GM13977 (cell line): ENCODE data around the gene KIAA0930.

Experiments used
- DNase-seq: peaks from one replicate; pipeline ENCODE4 v3.0.0; 2012; ENCODE audit warnings: low spot score
- CTCF ChIP-seq: IDR thresholded peaks from 2 replicates; pipeline ENCODE4 v1.5.1; 2012; ENCODE audit warnings: mild to moderate bottlenecking, control low read depth; ENCODE audit not compliant: insufficient read depth; ENCODE audit errors: extremely low read depth, missing control alignments
- in situ Hi-C: fragments of 300-500 bp; cut with MboI; formaldehyde crosslinking; loops from one replicate; pipeline ENCODE4 v1.12.0; 2022; ENCODE audit warnings: low sequenced_read_pairs, low pct_unique_long_range_greater_than_20kb, mixed read lengths, inconsistent platforms; ENCODE audit not compliant: unreplicated experiment

The KIAA0930 gene

GRCh38 chr22:45270095-45271020 is 29.7 kb upstream of the KIAA0930 start:
- TF ChIP-seq CTCF = no peak
- DNase-seq = no peak
- in situ Hi-C loops = loop anchor here (10.0 kb wide), 1 partner anchor 164 kb away; no protein-coding TSS in a partner anchor

GRCh38 chr22:45268958-45269844 is 28.5 kb upstream of the KIAA0930 start:
- TF ChIP-seq CTCF = peak; percentile 94
- in situ Hi-C loops = no loop called here
- DNase-seq = peak; percentile 92

- in situ Hi-C loops = no loop called here
- DNase-seq = no peak
- no peak for TF ChIP-seq CTCF
Measured at GRCh38 chr22:45268167-45268957, 27.7 kb upstream of the KIAA0930 start.

- in situ Hi-C loops = no loop called here
- no peak for TF ChIP-seq CTCF
- no peak for DNase-seq
Measured at GRCh38 chr22:45265535-45265934, 24.8 kb upstream of the KIAA0930 start.

GRCh38 chr22:45263463-45264269 is 23.0 kb upstream of the KIAA0930 start:
- DNase-seq = peak; percentile 80
- TF ChIP-seq CTCF = peak; percentile 75
- in situ Hi-C loops = no loop called here
